ENCODE data around the gene SSPN. TPM values are rescaled to one million over a fixed set of nuclear protein-coding genes. Genes with fewer than 3 reads are reported as not detected.

Gene SSPN
- not detected for polyA plus RNA-seq

DNA sequence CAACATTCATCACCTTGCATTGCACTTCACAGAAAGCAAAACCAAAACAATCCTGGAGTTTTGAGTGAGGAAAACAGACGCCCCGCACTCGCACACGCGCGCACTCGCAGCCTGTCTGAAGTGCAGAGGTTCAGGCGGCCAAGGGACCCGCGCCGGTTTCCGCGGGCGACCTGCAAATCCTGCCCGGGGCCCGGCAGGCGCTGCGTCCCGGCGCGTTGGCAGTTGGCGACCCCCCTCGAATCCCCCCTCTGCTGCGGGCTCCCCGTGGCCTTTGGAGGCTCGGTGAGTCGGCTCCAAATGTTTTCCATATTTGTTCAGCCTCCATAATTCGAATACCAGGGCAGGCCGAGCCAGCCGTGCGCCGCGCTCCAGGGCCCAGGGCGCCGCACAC is at the start of gene SSPN:
TSS of gene SSPN (plus strand) at position 324 of the 391 bp plus-strand sequence. CDS start 100 bp downstream, outside the sequence.
- no peak for DNase-seq
- peaks cover 0 to 1% (median 0%) of the 10 kb centered on the region in 6 donors for H3K9me3 Mint-ChIP-seq
- H3K27ac Mint-ChIP-seq, result no peak within 1 kb of the TSS
- H3K4me3 Mint-ChIP-seq, result peak within 1 kb of the TSS in 4 of 5 donors; percentile 24 to 57 (median 50)
- H3K36me3 Mint-ChIP-seq, result no peaks in the 10 kb centered on the region
- peaks cover 0 to 2% of the 10 kb centered on the region in 2 donors for H3K4me1 Mint-ChIP-seq
- peaks cover 5 to 15% (median 6%) of the 10 kb centered on the region in 3 donors for H3K27me3 Mint-ChIP-seq (ENCODE audit: low read depth in 3 of 3)

DNA sequence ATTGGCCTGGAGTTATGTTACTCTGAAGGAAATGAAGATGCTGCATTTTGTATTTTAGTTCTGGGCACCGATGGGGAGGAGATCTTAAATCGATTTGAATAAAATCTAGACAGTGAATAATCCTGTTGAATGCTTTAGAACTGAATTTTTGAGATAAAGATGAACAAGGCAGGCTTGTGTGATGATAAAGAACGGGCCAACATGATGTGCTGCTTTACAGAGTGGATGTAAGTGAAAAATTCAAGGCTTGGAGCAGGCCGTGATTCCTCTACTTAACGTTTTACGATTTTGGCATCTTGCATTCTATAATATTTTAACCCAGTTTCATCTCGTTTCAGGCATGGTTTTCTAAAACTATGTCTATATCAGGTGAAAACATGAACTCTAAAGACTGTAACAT is 47.1 kb upstream of the SSPN start:
- no peak for DNase-seq
- Mint-ChIP-seq H3K36me3 (no peaks in the 10 kb centered on the region), H3K27me3 (ENCODE audit: low read depth in 3 of 3) (peaks cover 0 to 6% (median under 1%) of the 10 kb centered on the region in 3 donors), H3K4me3 (no peak overlapping the region), H3K4me1 (no peaks in the 10 kb centered on the region), H3K9me3 (peaks cover 0 to 3% (median 0%) of the 10 kb centered on the region in 6 donors), H3K27ac (no peak overlapping the region)

DNA sequence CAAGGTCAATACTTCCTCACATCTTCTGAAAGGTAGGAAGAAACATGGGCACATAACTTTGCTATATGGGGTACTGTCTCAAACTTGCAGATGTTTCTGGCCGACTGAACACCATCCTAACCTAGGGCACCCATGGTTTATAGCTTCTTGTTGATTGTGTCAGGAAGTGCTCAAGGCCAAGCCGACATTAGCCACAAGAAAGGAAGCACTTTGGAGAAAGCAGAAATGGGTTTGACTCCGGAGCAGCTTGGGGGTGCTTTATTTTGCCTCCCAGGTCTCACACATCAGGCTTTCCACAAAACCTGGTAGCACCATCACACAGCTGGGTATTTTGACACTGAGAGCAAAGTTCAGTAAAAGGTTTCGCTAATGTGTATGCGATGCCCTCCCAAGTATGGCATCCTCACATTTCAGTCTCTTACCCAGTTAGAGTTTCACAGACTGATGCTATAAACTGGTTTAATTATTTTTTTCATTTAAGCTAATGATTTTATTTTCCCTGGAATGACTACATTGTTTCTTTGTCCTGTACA is 45.3 kb upstream of the SSPN start:
- no peaks in the 10 kb centered on the region for H3K36me3 Mint-ChIP-seq
- H3K4me1 Mint-ChIP-seq, result no peaks in the 10 kb centered on the region
- DNase-seq, result no peak
- peaks cover 0 to 3% (median 0%) of the 10 kb centered on the region in 6 donors for H3K9me3 Mint-ChIP-seq
- peaks cover 0 to 6% (median 4%) of the 10 kb centered on the region in 3 donors for H3K27me3 Mint-ChIP-seq (ENCODE audit: low read depth in 3 of 3)
- no peak overlapping the region for H3K27ac Mint-ChIP-seq
- no peak overlapping the region for H3K4me3 Mint-ChIP-seq

- no peak overlapping the region for H3K27ac Mint-ChIP-seq
- H3K4me3 Mint-ChIP-seq, result no peak overlapping the region
- no peaks in the 10 kb centered on the region for H3K36me3 Mint-ChIP-seq
- peaks cover 0 to 3% (median 0%) of the 10 kb centered on the region in 6 donors for H3K9me3 Mint-ChIP-seq
- DNase-seq, result no peak
- peaks cover 0 to 6% (median 6%) of the 10 kb centered on the region in 3 donors for H3K27me3 Mint-ChIP-seq (ENCODE audit: low read depth in 3 of 3)
- H3K4me1 Mint-ChIP-seq, result no peaks in the 10 kb centered on the region
Measured at GRCh38 chr12:26150736-26151450, 44.5 kb upstream of the SSPN start.

DNA sequence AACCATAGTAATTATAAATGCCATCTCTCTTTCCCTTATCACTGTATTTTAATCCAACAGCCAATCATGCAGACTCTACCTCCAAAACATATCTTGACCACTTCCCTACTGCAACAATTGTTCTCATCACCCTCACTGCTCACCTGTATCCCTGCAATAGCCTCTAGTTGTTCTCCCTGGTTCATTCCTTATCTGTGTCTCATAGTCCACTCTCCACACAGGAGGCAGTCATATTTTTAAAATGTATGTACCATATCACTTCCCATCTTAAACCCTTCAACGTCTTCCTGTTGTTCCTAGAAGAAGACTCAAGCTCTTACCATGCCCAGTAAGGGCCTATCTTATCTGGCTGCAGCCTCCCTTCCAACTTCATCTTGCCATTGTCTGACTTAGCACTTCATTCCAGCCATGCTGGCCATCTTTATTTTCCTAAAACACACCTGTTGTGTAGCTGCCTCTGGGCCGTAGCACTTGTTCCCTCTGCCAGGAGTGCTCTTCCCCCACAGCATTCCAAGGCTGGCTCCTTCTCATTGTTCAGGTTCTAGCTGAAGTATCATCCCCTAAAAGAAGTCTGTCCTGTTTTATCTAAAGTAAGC is 42.8 kb upstream of the SSPN start:
- H3K4me1 Mint-ChIP-seq, result no peaks in the 10 kb centered on the region
- no peak overlapping the region for H3K4me3 Mint-ChIP-seq
- no peak for DNase-seq
- peaks cover 0 to 6% (median 6%) of the 10 kb centered on the region in 3 donors for H3K27me3 Mint-ChIP-seq (ENCODE audit: low read depth in 3 of 3)
- H3K27ac Mint-ChIP-seq, result no peak overlapping the region
- H3K9me3 Mint-ChIP-seq, result no peaks in the 10 kb centered on the region
- no peaks in the 10 kb centered on the region for H3K36me3 Mint-ChIP-seq

DNA sequence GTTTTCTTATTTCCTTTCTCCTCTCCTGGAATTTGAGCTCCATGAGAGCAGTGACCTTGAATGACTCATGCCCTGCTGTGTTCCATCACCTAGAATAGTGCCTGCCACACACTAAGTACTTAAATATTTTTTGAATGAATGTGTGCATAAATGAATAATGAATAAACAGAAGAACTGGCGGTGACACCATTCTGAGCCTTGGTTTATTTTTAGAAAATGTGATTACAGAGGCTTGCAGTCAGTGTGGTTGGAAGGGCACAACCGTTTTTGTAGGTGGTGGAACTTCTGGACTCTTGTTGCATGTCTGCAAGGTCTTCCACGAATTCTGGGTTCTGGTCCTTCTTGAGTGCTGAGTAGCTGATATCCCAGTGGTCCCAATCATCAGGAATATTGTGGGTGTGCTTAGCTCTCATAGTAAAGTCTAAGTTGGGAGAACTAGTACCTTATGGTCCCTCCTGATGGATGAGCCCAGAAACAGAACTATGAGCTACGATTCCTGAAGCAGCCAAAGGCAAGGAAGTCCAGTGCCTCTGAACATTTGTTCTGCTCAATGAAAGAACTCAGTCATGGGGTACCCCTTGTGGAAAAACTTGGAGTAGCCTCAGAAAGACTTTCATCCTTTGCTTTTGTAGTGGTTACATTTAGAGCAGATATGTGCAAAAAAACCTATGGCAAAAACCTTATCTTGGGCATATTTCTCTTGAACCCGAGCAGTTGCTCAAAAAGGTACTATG is 41.8 kb upstream of the SSPN start:
- no peak for DNase-seq
- Mint-ChIP-seq H3K4me1 (no peaks in the 10 kb centered on the region), H3K27ac (no peak overlapping the region), H3K36me3 (no peaks in the 10 kb centered on the region), H3K9me3 (no peaks in the 10 kb centered on the region), H3K27me3 (ENCODE audit: low read depth in 3 of 3) (peaks cover 0 to 6% (median 6%) of the 10 kb centered on the region in 3 donors), H3K4me3 (no peak overlapping the region)

GRCh38 chr12:26156201-26156871 is 39.0 kb upstream of the SSPN start:
- H3K9me3 Mint-ChIP-seq, result peaks cover 0 to 2% (median 0%) of the 10 kb centered on the region in 6 donors
- no peaks in the 10 kb centered on the region for H3K36me3 Mint-ChIP-seq
- no peak for DNase-seq
- no peak overlapping the region for H3K27ac Mint-ChIP-seq
- peaks cover 0 to 13% (median 3%) of the 10 kb centered on the region in 3 donors for H3K27me3 Mint-ChIP-seq (ENCODE audit: low read depth in 3 of 3)
- no peaks in the 10 kb centered on the region for H3K4me1 Mint-ChIP-seq
- H3K4me3 Mint-ChIP-seq, result no peak overlapping the region

- Mint-ChIP-seq H3K27me3 (ENCODE audit: low read depth in 3 of 3) (peaks cover 0 to 13% (median 3%) of the 10 kb centered on the region in 3 donors), H3K27ac (no peak overlapping the region), H3K36me3 (no peaks in the 10 kb centered on the region), H3K9me3 (peaks cover 0 to 2% (median 0%) of the 10 kb centered on the region in 6 donors), H3K4me3 (no peak overlapping the region), H3K4me1 (no peaks in the 10 kb centered on the region)
- DNase-seq, result no peak
Measured at GRCh38 chr12:26157001-26157400, 38.4 kb upstream of the SSPN start.

- peaks cover 0 to 13% (median 3%) of the 10 kb centered on the region in 3 donors for H3K27me3 Mint-ChIP-seq (ENCODE audit: low read depth in 3 of 3)
- no peak overlapping the region for H3K4me3 Mint-ChIP-seq
- no peaks in the 10 kb centered on the region for H3K4me1 Mint-ChIP-seq
- H3K9me3 Mint-ChIP-seq, result peaks cover 0 to 2% (median 0%) of the 10 kb centered on the region in 6 donors
- DNase-seq, result no peak
- no peaks in the 10 kb centered on the region for H3K36me3 Mint-ChIP-seq
- no peak overlapping the region for H3K27ac Mint-ChIP-seq
Measured at GRCh38 chr12:26158078-26158764, 37.2 kb upstream of the SSPN start.

GRCh38 chr12:26162174-26162573 is 33.2 kb upstream of the SSPN start:
- DNase-seq, result no peak
- Mint-ChIP-seq H3K9me3 (peaks cover 0 to 2% (median 0%) of the 10 kb centered on the region in 6 donors), H3K27me3 (ENCODE audit: low read depth in 3 of 3) (peaks cover 2 to 12% (median 3%) of the 10 kb centered on the region in 3 donors), H3K4me3 (no peak overlapping the region), H3K27ac (no peak overlapping the region), H3K4me1 (no peaks in the 10 kb centered on the region), H3K36me3 (no peaks in the 10 kb centered on the region)

GRCh38 chr12:26162905-26163304 is 32.5 kb upstream of the SSPN start:
- Mint-ChIP-seq H3K9me3 (peaks cover 0 to 2% (median 0%) of the 10 kb centered on the region in 6 donors), H3K4me3 (no peak overlapping the region), H3K4me1 (no peaks in the 10 kb centered on the region), H3K27ac (no peak overlapping the region), H3K27me3 (ENCODE audit: low read depth in 3 of 3) (peaks cover 2 to 12% (median 3%) of the 10 kb centered on the region in 3 donors), H3K36me3 (no peaks in the 10 kb centered on the region)
- DNase-seq, result no peak

DNA sequence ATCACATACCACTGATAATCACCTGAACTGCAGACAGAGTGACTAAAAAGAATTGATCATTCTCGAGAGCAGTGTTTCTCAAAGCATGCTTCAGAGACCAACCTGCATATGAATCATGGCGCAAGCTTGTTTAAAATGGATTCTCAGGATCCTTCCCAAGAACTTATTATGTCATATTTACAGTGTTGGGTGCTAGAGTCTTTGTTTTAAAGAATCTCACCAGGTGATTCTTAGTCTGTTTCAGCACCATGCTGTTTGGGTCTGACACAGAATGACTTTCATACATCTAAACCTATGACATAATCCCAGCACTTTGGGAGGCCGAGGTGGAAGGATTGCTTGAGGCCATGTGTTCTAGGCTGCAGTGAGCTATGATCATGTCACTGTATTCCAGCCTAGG is 31.3 kb upstream of the SSPN start:
- Mint-ChIP-seq H3K27ac (no peak overlapping the region), H3K4me1 (no peaks in the 10 kb centered on the region), H3K36me3 (no peaks in the 10 kb centered on the region)

GRCh38 chr12:26172013-26172412 is 23.4 kb upstream of the SSPN start:
- H3K4me1 Mint-ChIP-seq, result no peaks in the 10 kb centered on the region
- H3K27me3 Mint-ChIP-seq (ENCODE audit: low read depth in 3 of 3), result peaks cover 3 to 8% (median 3%) of the 10 kb centered on the region in 3 donors
- H3K4me3 Mint-ChIP-seq, result no peak overlapping the region
- H3K9me3 Mint-ChIP-seq, result peaks cover 0 to 1% (median 0%) of the 10 kb centered on the region in 6 donors
- H3K27ac Mint-ChIP-seq, result no peak overlapping the region
- H3K36me3 Mint-ChIP-seq, result no peaks in the 10 kb centered on the region
- no peak for DNase-seq

More for the DNA sequence above, 31.3 kb upstream of the SSPN start:
- no peak for DNase-seq
- H3K9me3 Mint-ChIP-seq, result peaks cover 0 to 2% (median 0%) of the 10 kb centered on the region in 6 donors
- peaks cover 2 to 13% (median 6%) of the 10 kb centered on the region in 3 donors for H3K27me3 Mint-ChIP-seq (ENCODE audit: low read depth in 3 of 3)
- no peak overlapping the region for H3K4me3 Mint-ChIP-seq

Measured in immature natural killer cell (primary cell).